Measurements from ENCODE around the gene KCNJ8.

- TF ChIP-seq, protein P1, sequence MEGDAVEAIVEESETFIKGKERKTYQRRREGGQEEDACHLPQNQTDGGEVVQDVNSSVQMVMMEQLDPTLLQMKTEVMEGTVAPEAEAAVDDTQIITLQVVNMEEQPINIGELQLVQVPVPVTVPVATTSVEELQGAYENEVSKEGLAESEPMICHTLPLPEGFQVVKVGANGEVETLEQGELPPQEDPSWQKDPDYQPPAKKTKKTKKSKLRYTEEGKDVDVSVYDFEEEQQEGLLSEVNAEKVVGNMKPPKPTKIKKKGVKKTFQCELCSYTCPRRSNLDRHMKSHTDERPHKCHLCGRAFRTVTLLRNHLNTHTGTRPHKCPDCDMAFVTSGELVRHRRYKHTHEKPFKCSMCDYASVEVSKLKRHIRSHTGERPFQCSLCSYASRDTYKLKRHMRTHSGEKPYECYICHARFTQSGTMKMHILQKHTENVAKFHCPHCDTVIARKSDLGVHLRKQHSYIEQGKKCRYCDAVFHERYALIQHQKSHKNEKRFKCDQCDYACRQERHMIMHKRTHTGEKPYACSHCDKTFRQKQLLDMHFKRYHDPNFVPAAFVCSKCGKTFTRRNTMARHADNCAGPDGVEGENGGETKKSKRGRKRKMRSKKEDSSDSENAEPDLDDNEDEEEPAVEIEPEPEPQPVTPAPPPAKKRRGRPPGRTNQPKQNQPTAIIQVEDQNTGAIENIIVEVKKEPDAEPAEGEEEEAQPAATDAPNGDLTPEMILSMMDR (IDR thresholded peaks at IDR 0.05) = no peak
- TF ChIP-seq POLR2AphosphoS5 (IDR thresholded peaks at IDR 0.05) (no peak), POLR2A (IDR thresholded peaks at IDR 0.05; ENCODE audit: low read depth) (no peak), EP300 (IDR thresholded peaks at IDR 0.05) (no peak)
Observed at GRCh38 chr12:21801522-21802288, 27.2 kb upstream of the KCNJ8 start.

All from esophagus muscularis mucosa (tissue), 4 donors.